Activated CD8-positive, alpha-beta memory T cell treated with anti-CD3 and anti-CD28 coated beads for 36 hours (primary cell): ENCODE measurements around the gene DAB2IP. TPM values are rescaled to one million over a fixed set of nuclear protein-coding genes. Genes with fewer than 3 reads are reported as not detected.
"Not testable (repeated sequence)": the region's sequence is repeated elsewhere in the genome, so short reads cannot be mapped to it uniquely, and the experiment has no call there.

ENCODE experiments used
- CTCF ChIA-PET: fragments of 350-600 bp; sonication (Branson Sonifier 250); formaldehyde crosslinking; loops from one replicate; lab custom pipeline; 2021; ENCODE audit warnings: antibody characterized with exemption; lab: Charles Lee
- POLR2A ChIA-PET: fragments of 350-600 bp; sonication (Branson Sonifier 250); formaldehyde crosslinking; loops from one replicate; lab custom pipeline; 2021; ENCODE audit warnings: antibody characterized with exemption; lab: Charles Lee
- total RNA-seq, 2 experiments: library from RNA; stranded (reverse); gene quantifications; one replicate each; pipeline ENCODE4 v1.2.3, GENCODE V29; 2021

The DAB2IP gene
- under 1 TPM; 0.08 to 0.38 TPM for total RNA-seq

DNA sequence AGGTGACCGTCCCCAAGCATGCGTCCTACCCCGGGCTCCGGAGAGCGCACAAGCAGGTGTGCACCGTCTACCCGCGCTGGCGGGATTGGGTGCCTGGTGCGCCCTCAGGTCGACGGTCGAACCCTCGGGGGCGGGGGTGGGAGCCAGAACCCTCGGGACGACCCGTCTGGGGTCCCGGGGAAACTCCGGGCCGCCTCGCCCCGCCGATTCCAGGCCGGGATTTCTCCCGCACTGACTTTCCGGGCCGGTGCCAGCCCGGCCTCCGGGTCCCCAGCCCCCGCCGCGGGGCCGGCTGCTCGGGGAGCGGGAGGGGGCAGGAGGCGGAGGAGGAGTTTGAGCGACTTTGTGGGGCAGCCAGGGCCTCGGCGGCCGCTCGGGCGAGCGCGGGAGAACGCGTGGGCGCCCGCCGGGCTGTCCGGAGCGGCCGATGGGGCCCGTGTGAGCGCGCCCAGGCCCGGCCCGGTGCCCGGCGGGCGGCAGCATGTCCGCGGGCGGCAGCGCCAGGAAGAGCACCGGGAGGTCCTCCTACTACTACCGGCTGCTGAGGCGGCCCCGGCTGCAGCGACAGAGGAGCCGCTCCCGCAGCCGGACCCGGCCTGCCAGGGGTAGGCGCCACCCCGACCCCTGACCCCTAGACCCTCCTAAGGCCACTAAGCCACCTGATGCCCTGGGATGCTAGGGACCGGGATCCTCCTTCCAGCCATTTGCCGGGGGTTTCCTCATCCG is at the start of gene DAB2IP:
Gene DAB2IP (plus strand): TSS at position 340 of the 726 bp plus-strand sequence. CDS start 142 bp downstream, at position 482.
- POLR2A ChIA-PET, result no interaction called here
- CTCF ChIA-PET, result no interaction called here

DNA sequence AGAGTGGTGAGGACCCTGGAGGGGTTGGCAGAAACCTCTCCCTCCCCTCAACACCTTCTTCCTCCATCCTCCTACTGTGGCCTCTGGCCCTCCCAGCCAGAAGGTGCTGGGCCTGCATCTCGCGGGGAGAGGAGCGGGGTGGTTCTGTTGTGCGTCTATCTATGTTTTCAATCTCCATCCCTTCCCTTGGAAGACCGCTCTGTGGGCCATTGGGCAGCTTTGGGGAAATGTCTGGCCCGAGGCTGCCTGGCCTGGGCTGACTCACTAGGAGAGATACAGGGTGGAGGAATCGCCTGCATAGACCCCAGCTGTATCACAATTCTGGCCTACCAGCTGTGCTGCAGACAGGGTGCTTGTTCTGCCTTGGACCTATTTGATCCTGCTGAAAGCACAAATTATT is 48.4 kb upstream of the DAB2IP start:
- CTCF ChIA-PET, result no interaction called here

DNA sequence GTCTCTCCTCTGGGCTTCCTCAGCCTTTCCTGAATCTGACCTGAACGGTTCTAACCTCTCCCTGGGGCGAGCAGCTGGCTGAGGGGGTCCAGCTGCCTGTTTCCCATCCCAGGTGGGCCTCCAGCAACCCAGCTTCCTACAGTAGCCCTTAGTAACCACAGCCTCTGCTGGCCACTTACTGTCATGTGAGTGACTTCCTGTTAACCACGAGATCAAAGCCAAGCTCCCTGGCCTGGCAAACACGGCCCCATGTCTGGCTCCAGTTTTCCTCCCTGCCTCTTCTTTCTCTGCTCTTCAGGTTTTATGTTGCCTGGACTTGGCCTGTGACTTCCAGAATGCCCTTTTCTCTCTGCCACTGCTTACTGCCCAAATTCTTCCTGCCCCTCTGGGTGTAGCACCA is 47.2 kb upstream of the DAB2IP start:
- ChIA-PET CTCF (no interaction called here), POLR2A (no interaction called here)

More for the DNA sequence above, 48.4 kb upstream of the DAB2IP start:
- POLR2A ChIA-PET, result no interaction called here

DNA sequence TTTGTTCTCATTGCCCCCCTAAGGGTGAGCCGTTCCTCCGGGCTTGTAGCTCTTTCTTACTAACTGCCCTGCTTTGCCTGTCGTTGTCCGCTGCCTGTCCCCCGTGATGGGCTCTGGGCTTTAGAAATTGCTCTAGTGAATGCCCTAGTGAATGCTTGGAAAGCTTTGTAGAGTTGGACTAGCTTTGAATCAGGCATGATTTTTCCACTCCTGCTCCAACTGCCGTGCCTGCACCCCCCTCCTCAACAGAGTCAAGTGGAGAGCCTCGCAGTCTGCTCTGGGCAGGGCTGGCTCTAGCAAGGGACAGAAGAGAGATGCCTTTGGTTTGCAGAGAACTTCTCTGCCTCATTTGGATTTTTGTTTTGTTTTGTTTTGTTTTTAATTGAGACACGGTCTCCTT is 46.8 kb upstream of the DAB2IP start:
- ChIA-PET CTCF (no interaction called here), POLR2A (no interaction called here)

DNA sequence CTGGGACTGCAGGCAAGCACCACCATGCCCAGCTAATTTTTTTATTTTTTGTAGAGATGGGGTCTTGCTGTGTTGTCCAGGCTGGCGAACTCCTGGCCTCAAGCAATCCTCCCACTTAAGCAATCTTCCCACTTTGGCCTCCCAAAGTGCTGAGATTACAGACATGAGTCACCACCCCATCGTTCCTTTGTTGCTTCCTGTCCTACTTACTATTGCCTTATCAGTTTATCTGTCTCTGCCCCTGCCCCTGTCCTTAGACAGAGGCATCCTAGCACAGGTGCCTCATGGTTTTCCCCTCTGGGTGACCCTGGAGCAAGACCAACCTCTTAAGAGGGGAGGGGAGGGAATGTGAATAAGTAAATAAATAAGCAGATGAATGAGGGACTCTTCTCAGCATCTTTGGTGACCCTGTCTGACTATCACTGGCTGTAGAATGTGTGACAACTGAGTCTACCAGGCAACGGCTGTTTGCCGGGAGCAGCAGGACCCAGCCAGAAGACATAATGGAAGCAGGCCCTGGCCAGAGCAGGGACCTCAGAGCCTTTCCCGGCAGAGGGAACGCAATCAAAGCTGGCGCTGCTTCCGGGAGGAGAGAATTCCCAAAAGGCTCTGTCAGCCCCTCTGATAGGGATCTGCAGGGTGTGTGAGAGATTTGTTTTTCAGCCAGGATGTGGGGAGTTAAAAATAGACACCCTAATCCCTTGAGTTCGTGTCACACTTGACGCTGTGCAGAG is 43.8 kb upstream of the DAB2IP start:
- POLR2A ChIA-PET, result no interaction called here
- CTCF ChIA-PET, result no interaction called here

DNA sequence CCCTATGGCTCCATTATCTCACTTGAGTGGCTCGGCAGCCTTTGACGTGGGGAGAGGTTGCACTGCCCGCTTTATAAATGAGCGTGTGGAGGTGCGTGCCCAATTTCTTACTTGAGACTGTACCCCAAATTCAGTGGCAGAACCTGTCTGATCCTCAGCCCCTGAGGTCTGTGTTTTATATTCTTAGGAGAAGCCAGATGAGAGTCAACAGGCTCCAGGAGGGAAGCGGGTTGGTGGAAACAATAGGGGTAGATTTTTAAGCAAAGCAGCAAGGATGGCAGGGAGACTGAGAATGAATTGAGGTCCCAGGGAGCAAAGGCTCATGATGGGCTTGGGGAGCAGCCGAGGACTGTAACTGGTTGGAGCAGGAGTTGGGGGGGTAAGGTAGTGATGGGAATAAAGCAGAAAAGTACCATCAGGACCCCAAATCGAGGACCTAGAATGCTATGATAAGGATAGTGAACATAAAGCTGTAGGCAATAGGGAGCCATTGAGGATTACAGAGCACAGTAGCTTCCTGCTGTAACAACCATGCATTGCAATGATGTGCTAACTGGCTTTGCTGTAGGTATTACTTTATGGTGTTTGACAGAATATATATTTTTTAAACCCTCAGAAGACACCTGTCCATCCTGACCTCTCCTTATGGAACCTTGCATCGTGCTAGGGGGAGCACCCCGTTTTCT is 43.1 kb upstream of the DAB2IP start:
- CTCF ChIA-PET, result no interaction called here
- POLR2A ChIA-PET, result no interaction called here

DNA sequence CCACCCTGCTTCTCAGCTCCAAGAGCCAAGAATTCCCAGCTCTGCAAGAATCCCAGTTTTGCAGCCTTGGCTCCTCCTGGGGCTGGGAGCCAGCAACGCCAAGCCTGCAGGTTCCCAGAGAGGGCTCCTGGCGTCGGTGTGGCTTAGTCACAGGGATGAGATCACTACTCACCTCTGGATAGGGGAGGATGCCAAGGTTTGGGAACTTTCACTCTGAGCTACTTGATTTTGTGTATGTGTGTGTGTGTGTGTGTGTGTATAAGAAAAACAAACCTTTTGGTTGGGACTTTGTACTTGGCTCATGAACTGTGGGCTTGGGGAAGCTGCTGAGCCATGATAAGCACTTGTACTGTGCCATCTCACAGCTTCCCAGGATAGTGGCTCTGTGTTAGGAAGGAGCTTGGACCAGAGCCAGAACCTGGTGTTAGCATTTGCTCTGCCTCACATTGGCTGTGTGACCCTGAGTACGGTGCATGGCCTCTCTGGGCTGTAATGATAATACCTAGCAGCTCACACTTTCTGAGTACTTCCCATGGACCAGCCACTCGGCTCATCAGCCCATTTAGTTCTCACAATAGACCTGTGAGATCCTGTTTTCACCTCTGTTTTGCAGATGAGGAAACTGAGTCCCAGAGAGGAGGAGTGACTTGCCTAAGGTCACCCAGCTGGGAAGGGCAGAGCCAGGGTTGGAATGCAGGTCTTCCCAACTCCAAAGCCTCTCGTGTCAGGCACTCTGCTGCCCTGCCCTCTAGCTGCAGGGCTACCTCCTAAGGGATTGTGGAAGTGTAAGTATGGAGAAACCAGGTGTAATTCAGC is 41.4 kb upstream of the DAB2IP start:
- CTCF ChIA-PET, result no interaction called here
- POLR2A ChIA-PET, result no interaction called here

DNA sequence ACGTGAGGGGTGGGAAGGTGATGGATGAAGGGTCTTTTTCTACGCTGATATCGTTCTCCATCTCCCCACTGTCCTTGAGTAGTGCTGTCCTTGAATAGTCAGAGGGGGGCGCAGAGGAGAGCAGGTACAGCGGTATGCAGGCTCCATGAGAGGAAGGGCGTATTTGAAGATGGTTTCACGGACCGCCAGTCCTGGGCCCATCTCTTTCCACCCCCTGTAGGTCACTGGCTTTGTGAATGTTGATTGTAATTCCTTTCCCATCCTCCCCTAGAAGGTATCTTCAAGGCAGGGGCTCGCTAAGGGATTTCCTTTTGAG is 40.8 kb upstream of the DAB2IP start:
- CTCF ChIA-PET, result no interaction called here
- POLR2A ChIA-PET, result no interaction called here

DNA sequence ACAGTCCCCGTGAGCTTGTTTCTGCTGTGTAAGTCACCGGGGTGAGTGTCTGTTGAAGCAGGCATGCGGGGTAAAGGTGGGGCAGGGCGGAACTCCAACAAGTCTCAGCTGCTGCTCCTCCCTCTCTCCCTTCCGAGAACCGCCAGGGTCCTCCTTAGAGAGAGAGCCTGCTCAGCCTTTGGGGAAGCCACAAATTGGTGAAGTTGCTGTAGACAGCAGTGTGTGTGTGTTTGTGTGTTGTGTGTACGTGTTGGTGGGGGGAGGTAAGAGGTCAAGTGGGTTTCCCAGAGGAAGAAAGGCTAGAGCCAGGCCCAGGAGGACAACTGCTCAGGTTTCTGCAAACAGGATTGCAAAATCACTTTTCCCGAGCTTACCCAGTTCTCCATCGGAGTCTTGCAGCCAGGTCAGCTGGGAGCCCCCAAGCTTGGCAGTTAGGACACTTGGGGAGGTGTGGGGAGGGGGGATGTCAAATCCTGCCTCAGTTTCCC is 38.9 kb upstream of the DAB2IP start:
- CTCF ChIA-PET, result no interaction called here
- POLR2A ChIA-PET, result interaction anchor here (0.7 kb wide), 1 partner anchor 58 kb away, joined by 4 read pairs; no protein-coding TSS in a partner anchor

DNA sequence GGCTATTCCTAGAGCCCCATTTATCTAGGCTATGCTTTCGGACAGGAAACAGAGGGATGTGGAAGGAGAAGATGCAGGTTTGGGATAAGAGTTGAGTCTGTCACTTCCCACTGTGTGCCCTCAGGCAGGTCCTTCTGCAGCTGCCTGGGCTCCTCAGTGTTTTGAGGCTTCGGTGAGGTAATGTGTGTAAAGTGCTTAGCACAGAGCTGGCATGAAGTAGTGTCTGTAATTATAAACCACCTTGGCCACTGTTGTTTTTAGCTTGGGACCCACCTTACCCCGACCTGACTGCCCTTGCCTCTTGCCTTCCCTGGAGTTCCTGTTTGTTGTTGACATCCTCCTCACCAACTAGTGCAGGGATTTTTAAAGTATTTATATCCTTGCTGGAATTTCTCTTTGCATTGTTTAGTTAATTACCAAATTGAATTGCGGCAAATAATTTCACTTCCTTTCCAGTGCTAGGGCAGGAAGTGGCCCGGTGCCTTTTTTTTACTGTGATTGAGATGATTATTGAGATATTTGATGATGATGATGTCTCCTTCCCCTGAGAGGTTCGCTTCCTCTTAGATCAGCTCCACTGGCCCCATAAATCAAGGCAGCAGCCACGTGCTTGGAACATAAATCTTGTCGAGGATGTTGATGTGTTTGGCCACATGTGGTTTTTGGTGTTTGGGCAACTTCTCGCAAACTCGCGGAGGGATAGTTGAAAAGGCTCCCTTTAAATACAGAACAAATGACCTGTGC is 38.3 kb upstream of the DAB2IP start:
- ChIA-PET CTCF (no interaction called here), POLR2A (no interaction called here)

DNA sequence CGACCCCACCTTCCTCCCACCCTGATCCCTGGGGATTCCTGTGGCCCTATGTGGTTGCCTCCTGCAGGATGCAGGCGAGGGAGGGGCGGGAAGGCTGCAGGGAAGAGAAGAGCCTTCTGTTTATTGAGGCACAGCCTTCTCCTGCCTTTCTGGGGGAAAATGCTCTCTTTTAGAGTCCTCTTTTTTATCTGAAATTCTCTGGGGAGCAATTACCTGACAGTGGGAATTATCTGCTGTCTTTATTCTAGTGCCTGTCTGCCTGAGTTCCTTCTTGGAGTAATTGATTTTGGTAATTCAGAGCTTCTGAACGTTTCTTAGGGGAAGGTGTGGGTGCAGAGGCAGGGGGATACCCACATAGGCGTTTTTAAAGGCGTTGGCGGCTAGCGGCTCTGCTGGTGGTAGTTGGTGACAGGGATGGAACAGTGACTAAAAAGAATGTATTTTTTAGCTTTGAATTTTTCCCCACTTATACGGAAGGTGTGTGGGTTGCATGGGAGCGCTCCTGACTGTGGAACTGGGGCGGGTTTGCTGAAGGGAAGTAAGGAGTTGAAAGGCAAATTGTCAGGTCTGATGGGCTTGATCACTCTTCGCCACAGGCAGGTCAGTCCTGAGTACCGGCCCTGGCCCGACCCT is 35.2 kb upstream of the DAB2IP start:
- ChIA-PET CTCF (no interaction called here), POLR2A (no interaction called here)

DNA sequence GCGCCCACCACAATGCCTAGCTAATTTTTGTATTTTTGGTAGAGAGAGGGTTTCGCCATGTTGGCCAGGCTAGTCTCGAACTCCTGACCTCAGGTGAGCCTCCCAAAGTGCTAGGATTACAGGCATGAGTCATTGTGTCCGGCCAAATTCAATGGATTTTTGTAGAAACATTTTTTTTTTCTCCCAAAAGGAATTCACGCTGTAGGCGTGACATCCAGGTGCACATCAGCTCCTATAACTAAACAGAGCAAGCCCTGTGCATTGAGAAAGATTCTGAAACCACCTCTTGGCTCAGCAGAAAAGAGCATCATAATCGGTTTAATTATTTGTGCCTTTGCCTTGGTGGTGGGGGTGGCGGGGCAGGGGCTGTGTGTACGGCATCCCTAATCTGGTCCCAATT is 32.9 kb upstream of the DAB2IP start:
- POLR2A ChIA-PET, result no interaction called here
- CTCF ChIA-PET, result no interaction called here

DNA sequence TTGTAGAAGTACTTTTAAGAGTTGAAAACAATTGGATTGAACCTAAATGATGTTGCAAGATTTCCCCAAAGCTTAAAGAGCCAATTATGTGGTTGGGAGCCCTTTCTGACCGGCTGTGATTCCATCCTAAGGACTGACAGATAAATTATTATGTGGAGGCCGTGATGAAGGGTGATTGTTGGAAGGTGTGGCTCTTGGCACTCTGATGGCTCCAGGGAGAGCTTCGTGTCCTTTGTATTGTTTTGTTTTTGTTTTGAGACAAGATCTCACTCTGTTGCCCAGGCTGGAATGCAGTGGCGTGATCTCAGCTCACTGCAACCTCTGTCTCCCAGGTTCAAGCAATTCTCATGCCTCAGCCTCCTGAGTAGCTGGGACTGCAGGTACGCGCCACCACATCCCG is 32.5 kb upstream of the DAB2IP start:
- CTCF ChIA-PET, POLR2A ChIA-PET: not testable (repeated sequence)

DNA sequence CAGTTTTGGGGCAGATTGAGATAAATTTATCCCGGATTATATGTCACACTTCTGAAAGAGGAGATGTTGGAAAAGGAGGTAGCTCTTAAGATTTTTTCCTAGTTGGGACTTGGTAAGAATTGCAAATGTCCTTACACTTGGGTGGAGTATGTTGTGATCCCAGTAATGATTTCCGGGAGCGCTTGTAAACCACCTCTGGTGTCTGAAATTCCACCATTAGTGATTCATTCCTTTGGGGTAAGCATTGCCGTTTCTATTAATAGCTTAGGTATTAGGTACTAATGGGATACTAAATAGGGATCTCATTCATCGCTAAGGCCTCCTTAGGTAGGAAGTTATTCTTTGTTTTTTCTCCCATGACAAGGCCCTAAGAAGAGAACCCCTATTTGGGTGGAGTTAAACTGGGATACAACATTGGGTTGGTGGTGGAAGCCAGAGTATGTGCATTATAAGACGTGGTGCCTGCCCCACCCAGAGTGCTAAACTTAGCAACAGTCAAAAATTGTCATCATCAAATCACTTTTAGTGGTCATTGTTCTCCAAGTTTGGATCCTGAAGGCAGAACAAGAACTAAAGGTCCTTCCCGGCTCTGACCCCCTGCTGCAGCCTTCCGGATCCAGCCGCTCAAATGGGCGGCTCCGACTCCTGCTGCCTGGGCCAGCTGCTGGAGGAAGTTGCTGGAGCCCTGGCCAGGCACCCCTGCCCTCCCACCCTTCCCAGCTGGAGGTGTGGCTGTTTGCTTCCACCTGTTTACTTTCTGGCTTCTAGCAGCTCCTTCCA is 31.7 kb upstream of the DAB2IP start:
- ChIA-PET CTCF (interaction anchor here (1.6 kb wide), 1 partner anchor 20 kb away, joined by 3 read pairs; no protein-coding TSS in a partner anchor), POLR2A (no interaction called here)

DNA sequence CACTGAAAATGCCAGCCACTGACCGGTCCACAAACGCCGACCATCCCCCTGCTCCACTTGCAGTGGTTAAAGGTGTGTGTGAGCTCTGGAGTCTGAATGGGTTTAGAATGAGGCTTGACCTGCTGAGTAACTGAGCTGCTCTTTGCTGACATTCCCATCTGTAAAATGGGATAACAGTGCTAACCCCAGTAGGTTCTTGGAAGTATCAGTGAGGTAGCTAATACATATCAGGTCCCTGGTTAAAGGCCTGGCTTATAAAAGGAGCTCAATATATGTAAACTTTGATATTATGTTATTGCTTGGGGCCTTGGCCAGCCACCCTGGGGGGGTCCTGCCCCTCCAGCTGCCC is 31.1 kb upstream of the DAB2IP start:
- CTCF ChIA-PET, result interaction anchor here (1.6 kb wide), 1 partner anchor 20 kb away, joined by 3 read pairs; no protein-coding TSS in a partner anchor
- POLR2A ChIA-PET, result no interaction called here

DNA sequence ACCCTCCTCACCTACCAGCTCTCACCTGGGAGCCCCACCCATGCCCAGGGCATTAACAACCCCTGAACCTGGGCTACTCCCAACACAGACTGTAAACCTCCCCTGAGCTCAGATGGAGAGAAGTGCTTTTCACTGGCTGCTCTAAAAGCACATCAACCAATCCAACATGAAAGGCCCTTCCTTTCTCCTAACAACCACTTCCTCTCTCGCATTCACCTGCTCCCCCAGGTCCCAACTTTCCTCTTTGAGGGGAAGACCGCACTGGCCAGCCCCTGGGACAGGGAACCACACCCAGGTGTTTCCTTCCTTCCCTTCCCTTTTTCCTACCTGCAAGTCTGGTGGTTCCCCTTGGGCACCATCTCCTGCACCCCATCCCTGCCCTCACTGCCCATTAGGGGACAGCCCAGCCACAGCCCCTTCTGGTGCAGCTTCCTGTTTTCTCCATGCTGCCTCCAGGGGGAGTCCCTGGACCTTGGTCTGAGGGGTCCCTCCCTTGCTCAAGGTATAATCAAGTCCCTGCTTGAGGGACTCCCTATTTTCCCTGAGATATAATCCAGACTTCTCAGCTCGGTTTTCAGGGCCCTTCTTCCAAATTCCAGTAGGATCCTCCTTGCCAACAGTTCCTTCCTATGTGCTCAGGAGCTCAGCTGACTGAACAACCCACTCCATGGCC is 30.5 kb upstream of the DAB2IP start:
- ChIA-PET CTCF (interaction anchor here (1.6 kb wide), 1 partner anchor 19 kb away, joined by 3 read pairs; no protein-coding TSS in a partner anchor), POLR2A (no interaction called here)
